SK-N-SH (cell line): ENCODE data around the gene AGO3. TPM values are rescaled to one million over a fixed set of nuclear protein-coding genes. Genes with fewer than 3 reads are reported as not detected.

Source experiments
- CTCF ChIP-seq: fragments of 200-600 bp; sonication (generic); IDR thresholded peaks from 2 replicates; pipeline ENCODE4 v1.6.1; 2017; ENCODE audit warnings: antibody characterized with exemption, mild to moderate bottlenecking, moderate library complexity
- ELF1 ChIP-seq: IDR thresholded peaks from 2 replicates; pipeline ENCODE4 v1.4.0; 2012
- EZH2phosphoT487 ChIP-seq: fragments of 200-600 bp; sonication (generic); IDR thresholded peaks from 2 replicates; pipeline ENCODE4 v1.6.1; 2017; ENCODE audit warnings: low read depth, mixed run types, mild to moderate bottlenecking, antibody characterized with exemption, moderate library complexity, borderline replicate concordance
- FOSL2 ChIP-seq: IDR thresholded peaks from 2 replicates; pipeline ENCODE4 v1.4.0; 2012; ENCODE audit warnings: low read depth, mild to moderate bottlenecking, moderate library complexity, borderline replicate concordance
- FOXJ3 ChIP-seq: sonication (generic); formaldehyde crosslinking; IDR thresholded peaks from 2 replicates; pipeline ENCODE4 v1.5.1; 2020; ENCODE audit warnings: mild to moderate bottlenecking, missing genetic modification reagents
- FOXM1 ChIP-seq: IDR thresholded peaks from 2 replicates; pipeline ENCODE4 v1.4.0; 2012; ENCODE audit warnings: low read depth, mild to moderate bottlenecking
- GATA2 ChIP-seq: sonication (generic); formaldehyde crosslinking; IDR thresholded peaks from 2 replicates; pipeline ENCODE4 v1.5.0; 2020; ENCODE audit warnings: mild to moderate bottlenecking, missing genetic modification reagents
- MEF2A ChIP-seq: IDR thresholded peaks from 2 replicates; pipeline ENCODE4 v1.4.0; 2012; ENCODE audit warnings: low read depth, borderline replicate concordance
- MXI1 ChIP-seq: IDR thresholded peaks from 2 replicates; pipeline ENCODE4 v1.6.1; 2012; ENCODE audit warnings: mild to moderate bottlenecking, low read depth, low read length, improper control_type of control experiment
- NFIC ChIP-seq: IDR thresholded peaks from 2 replicates; pipeline ENCODE4 v1.4.0; 2012; ENCODE audit warnings: borderline replicate concordance
- NRF1 ChIP-seq: IDR thresholded peaks from 2 replicates; pipeline ENCODE4 v1.6.1; 2012; ENCODE audit warnings: low read depth, mild to moderate bottlenecking, low read length
- PBX3 ChIP-seq: IDR thresholded peaks from 2 replicates; pipeline ENCODE4; 2012
- RCOR1 ChIP-seq: fragments of 150-350 bp; IDR thresholded peaks from 2 replicates; pipeline ENCODE4 v1.6.1; 2017; ENCODE audit warnings: antibody characterized with exemption, low read length
- TAF1 ChIP-seq: IDR thresholded peaks from 2 replicates; pipeline ENCODE4 v1.6.1; 2012; ENCODE audit warnings: low read depth, mild to moderate bottlenecking, low read length, moderate library complexity, borderline replicate concordance
- USF1 ChIP-seq: IDR thresholded peaks from 2 replicates; pipeline ENCODE4 v1.4.0; 2012; ENCODE audit warnings: low read depth, borderline replicate concordance
- polyA plus RNA-seq, 3 experiments: library from polyadenylated mRNA; depleted of rRNA; stranded (reverse); fragments of >200 nt; gene quantifications; 2 replicates each; pipeline ENCODE4 v1.2.3, GENCODE V29; 2012
- TF ChIP-seq, protein P1 (sequence below): IDR thresholded peaks from 2 replicates; pipeline ENCODE4 v1.4.0; 2012; ENCODE audit warnings: low read depth, borderline replicate concordance
- TF ChIP-seq, protein P2 (sequence below): IDR thresholded peaks from 2 replicates; pipeline ENCODE4 v1.4.0; 2012; ENCODE audit warnings: low read depth
- TF ChIP-seq, protein P3 (sequence below): fragments of 150-350 bp; IDR thresholded peaks from 2 replicates; pipeline ENCODE4 v1.6.1; 2016; ENCODE audit warnings: mild to moderate bottlenecking, low read depth, low read length

Gene AGO3
- polyA plus RNA-seq, 1 of the 3 experiments (the other 2 are of a cell fraction) = 6.7 TPM

DNA sequence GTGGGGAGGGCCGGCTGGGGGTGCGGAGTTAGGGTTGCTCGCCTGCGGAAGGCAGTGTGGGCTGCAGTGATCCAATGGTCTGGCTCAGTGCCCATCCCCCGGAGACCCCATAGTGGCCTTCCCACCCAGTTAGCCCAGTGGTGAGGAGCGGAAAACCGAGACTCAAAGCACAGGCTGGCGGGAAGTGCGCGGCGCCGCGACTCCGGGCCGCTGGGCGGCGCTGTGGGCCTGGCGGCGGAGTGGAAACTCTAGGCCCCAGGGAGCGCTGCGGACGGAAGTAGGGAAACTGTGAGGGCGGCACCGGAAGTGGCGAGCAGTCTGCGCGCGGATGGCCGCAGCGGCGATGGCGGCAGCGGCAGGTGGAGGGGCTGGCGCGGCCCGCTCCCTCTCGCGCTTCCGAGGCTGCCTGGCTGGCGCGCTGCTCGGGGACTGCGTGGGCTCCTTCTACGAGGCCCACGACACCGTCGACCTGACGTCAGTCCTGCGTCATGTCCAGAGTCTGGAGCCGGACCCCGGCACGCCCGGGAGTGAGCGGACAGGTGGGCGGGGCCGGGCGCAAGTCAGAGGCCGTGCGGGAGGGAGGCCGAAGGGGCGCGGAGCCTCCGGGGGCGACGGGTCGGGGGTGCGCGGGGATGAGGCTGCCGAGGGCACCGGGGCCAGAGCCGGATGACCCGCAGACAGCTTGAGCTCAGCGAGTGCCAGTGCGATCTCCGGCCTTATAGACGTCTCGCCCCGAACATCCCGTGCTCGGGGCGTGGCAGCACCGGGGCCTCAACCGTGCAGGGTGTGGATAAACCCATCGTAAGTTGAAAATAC is 157.9 kb downstream of the AGO3 start, which contains the start of gene ADPRS (continued):
- peak; percentile 91 for TF ChIP-seq ELF1
- TF ChIP-seq NFIC = no peak; the same call in 1 of the 2 replicates
- TF ChIP-seq, protein P1, sequence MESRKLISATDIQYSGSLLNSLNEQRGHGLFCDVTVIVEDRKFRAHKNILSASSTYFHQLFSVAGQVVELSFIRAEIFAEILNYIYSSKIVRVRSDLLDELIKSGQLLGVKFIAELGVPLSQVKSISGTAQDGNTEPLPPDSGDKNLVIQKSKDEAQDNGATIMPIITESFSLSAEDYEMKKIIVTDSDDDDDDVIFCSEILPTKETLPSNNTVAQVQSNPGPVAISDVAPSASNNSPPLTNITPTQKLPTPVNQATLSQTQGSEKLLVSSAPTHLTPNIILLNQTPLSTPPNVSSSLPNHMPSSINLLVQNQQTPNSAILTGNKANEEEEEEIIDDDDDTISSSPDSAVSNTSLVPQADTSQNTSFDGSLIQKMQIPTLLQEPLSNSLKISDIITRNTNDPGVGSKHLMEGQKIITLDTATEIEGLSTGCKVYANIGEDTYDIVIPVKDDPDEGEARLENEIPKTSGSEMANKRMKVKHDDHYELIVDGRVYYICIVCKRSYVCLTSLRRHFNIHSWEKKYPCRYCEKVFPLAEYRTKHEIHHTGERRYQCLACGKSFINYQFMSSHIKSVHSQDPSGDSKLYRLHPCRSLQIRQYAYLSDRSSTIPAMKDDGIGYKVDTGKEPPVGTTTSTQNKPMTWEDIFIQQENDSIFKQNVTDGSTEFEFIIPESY = 0 out of 2 replicates have a peak, but pooled peaks have one; percentile 27
- no peak; the same call in 1 of the 2 replicates for TF ChIP-seq FOXM1
- TF ChIP-seq, protein P2, sequence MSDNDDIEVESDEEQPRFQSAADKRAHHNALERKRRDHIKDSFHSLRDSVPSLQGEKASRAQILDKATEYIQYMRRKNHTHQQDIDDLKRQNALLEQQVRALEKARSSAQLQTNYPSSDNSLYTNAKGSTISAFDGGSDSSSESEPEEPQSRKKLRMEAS = peak; percentile 75; the same call in 1 of the 2 replicates
- no peak for TF ChIP-seq GATA2 (CRISPR knock-in tag)
- TF ChIP-seq MEF2A = no peak
- TF ChIP-seq FOXJ3 = peak; percentile 46; the same call in 1 of the 2 replicates
- no peak; the same call in 1 of the 2 replicates for TF ChIP-seq NRF1
- peak; percentile 78 for TF ChIP-seq MXI1
- TF ChIP-seq, protein P3, sequence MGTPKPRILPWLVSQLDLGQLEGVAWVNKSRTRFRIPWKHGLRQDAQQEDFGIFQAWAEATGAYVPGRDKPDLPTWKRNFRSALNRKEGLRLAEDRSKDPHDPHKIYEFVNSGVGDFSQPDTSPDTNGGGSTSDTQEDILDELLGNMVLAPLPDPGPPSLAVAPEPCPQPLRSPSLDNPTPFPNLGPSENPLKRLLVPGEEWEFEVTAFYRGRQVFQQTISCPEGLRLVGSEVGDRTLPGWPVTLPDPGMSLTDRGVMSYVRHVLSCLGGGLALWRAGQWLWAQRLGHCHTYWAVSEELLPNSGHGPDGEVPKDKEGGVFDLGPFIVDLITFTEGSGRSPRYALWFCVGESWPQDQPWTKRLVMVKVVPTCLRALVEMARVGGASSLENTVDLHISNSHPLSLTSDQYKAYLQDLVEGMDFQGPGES = no peak
- TF ChIP-seq FOSL2 = no peak; the same call in 1 of the 2 replicates
- peak; percentile 38; the same call in 1 of the 2 replicates for TF ChIP-seq PBX3
- TF ChIP-seq CTCF = peak; percentile 93
- TF ChIP-seq EZH2phosphoT487 = no peak
- TF ChIP-seq USF1 = no peak; the same call in 1 of the 2 replicates
- TF ChIP-seq TAF1 = peak; percentile 97; the same call in 1 of the 2 replicates
- TF ChIP-seq RCOR1 = peak; percentile 43; the same call in 1 of the 2 replicates
